ENCODE results near the gene SYNJ2. TPM values are rescaled to one million over a fixed set of nuclear protein-coding genes. Genes with fewer than 3 reads are reported as not detected.

SYNJ2 gene
- total RNA-seq, 1 donor from 2014 or later, result 42.7 TPM

DNA sequence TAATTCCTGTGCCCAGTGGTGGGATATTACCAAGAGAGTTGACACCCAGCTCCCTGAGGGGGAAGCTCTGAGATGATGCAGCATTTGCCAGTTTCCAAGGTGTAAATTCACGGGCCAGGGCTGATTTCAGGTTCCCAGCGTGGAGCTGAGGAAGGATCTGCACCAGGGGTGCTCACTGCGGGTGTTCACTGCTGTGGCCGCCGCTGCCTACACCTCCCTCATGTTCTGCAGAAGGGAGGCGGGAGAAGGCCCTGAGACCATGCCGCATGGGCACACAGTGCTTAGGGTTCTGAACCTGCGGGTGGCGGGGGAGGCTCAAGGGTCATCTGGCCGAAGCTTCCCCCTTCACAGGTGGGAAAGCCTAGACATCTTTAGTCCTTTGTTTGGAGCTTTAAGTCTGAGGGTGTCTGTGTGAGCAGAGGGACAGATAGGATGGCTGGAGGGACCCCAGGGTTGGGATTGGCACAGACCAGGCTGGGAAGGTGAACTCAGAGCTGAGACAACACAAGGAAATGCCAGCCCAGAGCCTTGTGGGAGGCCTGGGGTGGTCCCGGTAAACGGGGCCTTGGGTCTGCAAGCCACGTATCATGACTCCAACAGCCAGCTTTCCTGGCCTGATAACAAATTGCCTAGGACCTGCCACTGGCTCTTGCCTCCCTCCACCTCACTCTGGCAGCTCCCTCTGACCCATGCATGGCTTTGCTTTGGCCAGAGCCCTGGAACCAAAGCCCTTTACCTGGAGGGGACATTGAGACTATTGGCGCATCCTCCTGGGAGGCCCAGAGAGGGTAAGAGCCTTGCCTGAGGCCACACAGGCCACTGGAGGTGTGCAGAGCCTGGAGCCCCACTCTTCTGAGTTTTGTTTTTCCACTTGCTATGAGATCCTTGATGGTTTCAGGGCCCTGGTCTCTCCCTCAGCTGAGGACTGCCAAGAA lies 40.4 kb downstream of the SYNJ2 start:
- Mint-ChIP-seq H3K9me3 (no peaks in the 10 kb centered on the region), H3K4me3 (no peak overlapping the region), H3K27me3 (ENCODE audit: low read depth) (no peaks in the 10 kb centered on the region), H3K4me1 (peaks cover 16% of the 10 kb centered on the region), H3K27ac (no peak overlapping the region), H3K36me3 (peaks cover 9% of the 10 kb centered on the region)
- no peak for DNase-seq (ENCODE audit: low spot score in 2 of 2, unreplicated experiment in 2 of 2)
- TF ChIP-seq, protein P1, sequence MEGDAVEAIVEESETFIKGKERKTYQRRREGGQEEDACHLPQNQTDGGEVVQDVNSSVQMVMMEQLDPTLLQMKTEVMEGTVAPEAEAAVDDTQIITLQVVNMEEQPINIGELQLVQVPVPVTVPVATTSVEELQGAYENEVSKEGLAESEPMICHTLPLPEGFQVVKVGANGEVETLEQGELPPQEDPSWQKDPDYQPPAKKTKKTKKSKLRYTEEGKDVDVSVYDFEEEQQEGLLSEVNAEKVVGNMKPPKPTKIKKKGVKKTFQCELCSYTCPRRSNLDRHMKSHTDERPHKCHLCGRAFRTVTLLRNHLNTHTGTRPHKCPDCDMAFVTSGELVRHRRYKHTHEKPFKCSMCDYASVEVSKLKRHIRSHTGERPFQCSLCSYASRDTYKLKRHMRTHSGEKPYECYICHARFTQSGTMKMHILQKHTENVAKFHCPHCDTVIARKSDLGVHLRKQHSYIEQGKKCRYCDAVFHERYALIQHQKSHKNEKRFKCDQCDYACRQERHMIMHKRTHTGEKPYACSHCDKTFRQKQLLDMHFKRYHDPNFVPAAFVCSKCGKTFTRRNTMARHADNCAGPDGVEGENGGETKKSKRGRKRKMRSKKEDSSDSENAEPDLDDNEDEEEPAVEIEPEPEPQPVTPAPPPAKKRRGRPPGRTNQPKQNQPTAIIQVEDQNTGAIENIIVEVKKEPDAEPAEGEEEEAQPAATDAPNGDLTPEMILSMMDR (IDR thresholded peaks at IDR 0.05; ENCODE audit: unreplicated experiment), result no peak

DNA sequence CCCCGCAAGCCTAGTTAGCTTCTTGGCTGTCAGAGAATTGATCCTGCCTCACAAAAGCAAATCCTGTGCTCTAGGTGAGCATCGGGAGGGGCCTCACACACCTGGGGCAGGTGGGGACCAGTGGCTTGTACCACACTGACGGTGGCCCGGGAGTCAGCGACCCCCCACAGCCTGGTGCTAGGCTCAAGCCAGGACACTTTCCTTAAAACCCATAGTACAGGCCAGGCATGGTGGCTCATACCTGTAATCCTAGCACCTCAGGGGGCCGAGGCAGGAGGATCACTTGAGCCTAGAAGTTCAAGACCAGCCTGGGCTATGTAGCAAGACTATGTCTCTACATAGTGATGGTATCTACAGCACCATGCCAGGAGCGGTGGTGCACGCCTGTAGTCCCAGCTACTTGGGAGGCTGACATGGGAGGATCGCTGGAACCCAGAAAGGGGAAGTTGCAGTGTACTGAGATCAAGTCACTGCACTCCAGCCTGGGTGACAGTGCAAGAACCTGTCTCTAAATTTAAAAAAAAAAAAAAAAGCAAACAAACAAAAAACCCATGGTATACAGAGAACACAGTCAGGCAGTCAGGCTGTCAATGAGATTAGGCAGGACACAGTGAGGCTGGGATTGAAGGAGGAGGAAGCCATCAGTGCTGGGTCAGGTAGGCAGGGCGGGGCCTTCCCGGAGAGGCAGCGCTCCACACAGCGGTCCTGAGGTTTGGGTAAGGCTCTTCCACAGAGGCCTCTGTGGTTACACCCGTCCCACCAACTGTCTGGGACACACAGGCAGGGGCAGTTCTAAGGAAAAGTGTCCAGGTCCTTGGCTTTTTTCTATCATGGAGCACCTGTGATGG lies 41.3 kb downstream of the SYNJ2 start:
- DNase-seq (ENCODE audit: low spot score in 2 of 2, unreplicated experiment in 2 of 2), result no peak
- TF ChIP-seq, protein P1 (IDR thresholded peaks at IDR 0.05; ENCODE audit: unreplicated experiment), result no peak
- H3K27me3 Mint-ChIP-seq (ENCODE audit: low read depth), result no peaks in the 10 kb centered on the region
- H3K27ac Mint-ChIP-seq, result no peak overlapping the region
- peaks cover 9% of the 10 kb centered on the region for H3K36me3 Mint-ChIP-seq
- no peak overlapping the region for H3K4me3 Mint-ChIP-seq
- peaks cover 23% of the 10 kb centered on the region for H3K4me1 Mint-ChIP-seq
- H3K9me3 Mint-ChIP-seq, result no peaks in the 10 kb centered on the region

DNA sequence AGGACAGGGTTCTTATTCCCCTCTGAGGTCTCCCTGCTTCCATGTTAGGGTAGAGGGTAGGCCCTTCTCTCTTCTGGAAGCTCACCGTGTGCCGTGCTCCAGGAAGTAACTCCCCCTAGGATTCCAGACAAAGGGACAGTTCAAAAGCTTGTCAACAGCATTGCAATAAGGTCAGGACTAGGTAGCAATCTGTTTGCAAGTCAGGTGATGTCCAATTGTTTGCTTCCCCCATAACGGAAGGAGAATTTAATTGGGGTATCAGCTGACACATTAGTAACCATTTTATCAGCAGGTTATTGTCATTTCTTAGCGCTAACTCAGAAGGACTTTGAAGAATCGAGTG lies 41.9 kb downstream of the SYNJ2 start:
- TF ChIP-seq, protein P1 (IDR thresholded peaks at IDR 0.05; ENCODE audit: unreplicated experiment), result no peak
- H3K4me3 Mint-ChIP-seq, result no peak overlapping the region
- peaks cover 23% of the 10 kb centered on the region for H3K4me1 Mint-ChIP-seq
- no peak overlapping the region for H3K27ac Mint-ChIP-seq
- no peaks in the 10 kb centered on the region for H3K9me3 Mint-ChIP-seq
- no peak for DNase-seq (ENCODE audit: low spot score in 2 of 2, unreplicated experiment in 2 of 2)
- H3K36me3 Mint-ChIP-seq, result peaks cover 9% of the 10 kb centered on the region
- H3K27me3 Mint-ChIP-seq (ENCODE audit: low read depth), result no peaks in the 10 kb centered on the region

DNA sequence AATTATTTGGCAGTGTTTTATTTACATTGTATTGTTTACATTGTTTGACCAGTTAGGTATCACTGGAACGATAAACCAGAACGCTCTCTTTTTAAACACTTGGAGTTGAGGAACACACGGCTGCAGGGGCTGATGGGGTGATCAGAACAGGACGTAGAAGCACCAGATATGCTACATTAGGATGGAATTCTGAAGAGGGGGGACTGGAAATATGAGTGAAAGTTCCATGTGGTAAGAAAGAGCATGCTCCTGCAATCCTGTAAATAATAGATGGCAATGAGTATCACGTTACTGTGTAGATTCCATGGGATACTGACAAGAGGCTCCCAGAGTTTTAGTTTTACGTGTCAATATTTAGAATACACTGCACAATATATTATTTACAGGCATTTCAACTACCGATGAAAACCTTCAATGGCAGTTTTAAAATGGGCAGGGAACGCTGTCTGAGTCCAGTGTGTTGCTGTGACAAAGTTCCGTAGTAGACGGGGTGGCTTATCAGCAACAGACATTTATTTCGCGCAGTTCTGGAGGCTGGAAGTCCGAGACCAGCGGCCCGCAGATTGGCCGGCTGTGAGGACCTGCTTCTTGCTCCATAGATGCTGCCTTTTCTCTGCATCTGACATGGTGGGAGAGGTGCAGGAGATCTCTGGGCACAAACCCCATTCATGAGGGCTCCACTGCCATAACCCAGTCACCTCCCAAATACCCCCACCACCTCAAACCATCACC lies 43.1 kb downstream of the SYNJ2 start:
- no peaks in the 10 kb centered on the region for H3K27me3 Mint-ChIP-seq (ENCODE audit: low read depth)
- H3K36me3 Mint-ChIP-seq, result peaks cover 9% of the 10 kb centered on the region
- H3K4me3 Mint-ChIP-seq, result no peak overlapping the region
- TF ChIP-seq, protein P1 (IDR thresholded peaks at IDR 0.05; ENCODE audit: unreplicated experiment), result no peak
- no peak for DNase-seq (ENCODE audit: low spot score in 2 of 2, unreplicated experiment in 2 of 2)
- peaks cover 23% of the 10 kb centered on the region for H3K4me1 Mint-ChIP-seq
- H3K9me3 Mint-ChIP-seq, result no peaks in the 10 kb centered on the region
- H3K27ac Mint-ChIP-seq, result no peak overlapping the region

DNA sequence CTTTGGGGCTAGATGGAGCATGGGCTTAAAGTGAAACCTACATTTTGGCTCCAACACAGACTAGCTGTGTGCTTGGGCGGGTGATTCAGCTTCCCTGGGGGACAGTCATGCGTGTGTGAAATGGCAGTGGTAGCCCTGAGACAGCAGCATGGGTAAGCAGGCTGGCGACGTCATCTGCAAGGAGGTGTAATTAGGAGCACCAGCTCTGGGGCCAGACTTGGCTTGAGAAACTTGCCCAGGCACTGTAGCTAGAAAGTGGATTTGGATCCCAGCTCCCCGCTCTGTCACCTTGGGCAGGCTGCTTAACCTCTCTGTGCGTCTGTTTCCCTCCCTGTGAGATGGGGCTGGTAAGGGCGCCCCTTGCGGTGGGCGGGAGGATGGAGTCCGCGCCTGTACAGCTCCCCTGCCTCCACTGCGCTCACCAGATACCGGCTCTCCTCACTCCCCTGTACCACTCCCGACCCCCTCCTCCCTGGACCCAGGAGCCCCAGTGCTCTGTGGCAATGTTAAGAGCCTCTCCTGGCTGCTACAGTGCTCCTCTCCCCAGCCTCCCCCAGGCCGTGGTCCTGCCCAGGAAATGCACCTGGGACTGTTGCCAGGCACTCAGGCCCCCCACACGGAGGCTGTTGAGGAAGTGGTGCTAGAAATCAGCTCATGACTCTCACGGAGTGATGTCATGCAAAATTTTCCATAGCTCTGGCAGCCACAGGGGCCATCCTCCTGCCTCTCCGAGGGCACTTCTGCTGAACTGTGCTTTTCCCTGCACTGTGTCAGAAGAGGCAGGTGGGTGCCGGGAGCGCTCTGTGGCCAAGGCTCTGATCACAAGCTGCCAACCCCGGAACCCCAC lies 44.6 kb downstream of the SYNJ2 start:
- TF ChIP-seq, protein P1 (IDR thresholded peaks at IDR 0.05; ENCODE audit: unreplicated experiment), result no peak
- peak overlapping the region; percentile 9 for H3K4me3 Mint-ChIP-seq
- peaks cover 27% of the 10 kb centered on the region for H3K4me1 Mint-ChIP-seq
- H3K9me3 Mint-ChIP-seq, result no peaks in the 10 kb centered on the region
- peak overlapping the region; percentile 89 for H3K27ac Mint-ChIP-seq
- no peaks in the 10 kb centered on the region for H3K27me3 Mint-ChIP-seq (ENCODE audit: low read depth)
- peaks cover 6% of the 10 kb centered on the region for H3K36me3 Mint-ChIP-seq
- DNase-seq (ENCODE audit: low spot score in 2 of 2, unreplicated experiment in 2 of 2), result peak; percentile 56 to 71

Data from mesothelial cell of epicardium (in vitro differentiated cells).